Measurements from ENCODE around the gene TBL2.
"Not testable (repeated sequence)": the region's sequence is repeated elsewhere in the genome, so short reads cannot be mapped to it uniquely, and the experiment has no call there.

Gene TBL2, protein sequence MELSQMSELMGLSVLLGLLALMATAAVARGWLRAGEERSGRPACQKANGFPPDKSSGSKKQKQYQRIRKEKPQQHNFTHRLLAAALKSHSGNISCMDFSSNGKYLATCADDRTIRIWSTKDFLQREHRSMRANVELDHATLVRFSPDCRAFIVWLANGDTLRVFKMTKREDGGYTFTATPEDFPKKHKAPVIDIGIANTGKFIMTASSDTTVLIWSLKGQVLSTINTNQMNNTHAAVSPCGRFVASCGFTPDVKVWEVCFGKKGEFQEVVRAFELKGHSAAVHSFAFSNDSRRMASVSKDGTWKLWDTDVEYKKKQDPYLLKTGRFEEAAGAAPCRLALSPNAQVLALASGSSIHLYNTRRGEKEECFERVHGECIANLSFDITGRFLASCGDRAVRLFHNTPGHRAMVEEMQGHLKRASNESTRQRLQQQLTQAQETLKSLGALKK

DNA sequence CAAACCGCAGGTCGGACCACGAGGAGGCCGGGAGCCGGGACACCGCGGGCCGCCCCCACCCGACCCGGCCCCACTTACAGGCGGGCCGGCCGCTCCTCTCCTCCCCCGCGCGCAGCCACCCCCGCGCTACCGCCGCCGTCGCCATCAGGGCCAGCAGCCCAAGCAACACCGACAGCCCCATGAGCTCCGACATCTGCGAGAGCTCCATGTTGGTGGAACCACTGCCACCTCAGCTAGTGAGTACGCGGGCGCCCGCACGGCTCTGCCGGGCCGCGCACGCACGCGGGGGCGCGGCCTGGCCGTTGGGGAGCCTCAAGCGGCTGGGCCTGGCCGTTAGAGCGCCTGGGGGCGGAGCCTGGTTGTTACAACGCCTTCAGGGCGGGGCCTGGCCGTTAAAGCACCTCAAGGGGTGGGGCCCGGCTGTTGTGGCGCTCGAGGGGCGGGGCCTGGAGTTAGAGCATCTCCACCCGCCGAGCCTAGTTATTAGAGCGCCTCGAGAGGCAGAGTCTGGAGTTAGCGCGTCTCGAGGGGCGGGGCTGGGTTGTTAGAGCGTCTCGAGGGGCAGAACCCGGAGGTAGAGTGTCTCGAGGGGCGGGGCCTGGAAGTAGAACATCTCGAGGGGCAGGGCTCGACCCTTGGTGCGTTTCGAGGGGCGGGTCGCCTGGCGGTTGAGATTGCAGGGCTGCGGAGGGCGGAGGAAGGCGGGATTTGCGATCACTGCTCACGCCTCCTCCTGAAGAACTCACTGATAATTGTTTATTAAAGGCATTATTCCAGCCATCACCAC lies at the start of gene TBL2:
Gene TBL2 (minus strand): TSS at position 238 of the 787 bp plus-strand sequence. CDS start 30 bp downstream, at position 208.
- DNase-seq (ENCODE audit: low read depth in 4 of 4, low spot score in 1 of 4): peak; percentile 94 to 99 (median 98)

DNA sequence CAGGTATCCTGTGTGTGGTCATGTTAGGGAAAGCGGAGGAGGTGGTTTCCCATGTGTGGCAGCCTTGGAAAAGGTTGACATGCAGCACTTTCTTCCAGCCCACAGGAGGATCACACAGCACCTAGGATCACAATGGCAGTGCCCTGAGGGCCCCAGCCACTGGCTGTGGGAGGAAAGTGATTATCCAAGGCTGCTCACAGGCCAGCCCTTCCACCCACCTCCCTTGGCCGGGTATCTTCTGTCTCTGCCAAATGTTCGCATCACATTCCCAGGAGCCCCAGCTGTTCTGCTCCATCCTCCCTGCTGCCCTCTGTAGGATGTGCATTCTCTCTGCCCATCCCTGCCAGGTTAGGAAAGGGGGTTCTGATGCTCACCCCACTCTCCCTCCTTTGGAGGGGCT lies 48.4 kb upstream of the TBL2 start:
- no peak for DNase-seq (ENCODE audit: low read depth in 4 of 4, low spot score in 1 of 4)

DNA sequence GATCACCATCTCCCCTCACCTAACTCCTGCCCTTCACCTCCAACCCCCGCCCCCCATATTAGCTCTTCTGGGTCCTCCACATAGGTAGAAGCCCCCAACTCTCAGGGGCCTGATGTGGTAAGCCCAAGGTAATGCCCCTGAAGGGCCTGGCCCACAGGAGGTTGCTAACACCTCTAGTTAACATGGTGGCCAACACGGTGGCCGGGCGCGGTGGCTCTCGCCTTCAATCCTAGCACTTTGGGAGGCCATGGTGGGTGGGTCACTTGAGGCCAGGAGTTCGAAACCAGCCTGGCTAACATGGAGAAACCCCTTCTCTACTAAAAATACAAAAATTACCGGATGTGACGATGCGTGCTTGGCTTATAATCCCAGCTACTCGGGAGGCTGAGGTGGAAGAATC lies 46.9 kb upstream of the TBL2 start:
- DNase-seq (ENCODE audit: low read depth in 4 of 4, low spot score in 1 of 4): no peak

DNA sequence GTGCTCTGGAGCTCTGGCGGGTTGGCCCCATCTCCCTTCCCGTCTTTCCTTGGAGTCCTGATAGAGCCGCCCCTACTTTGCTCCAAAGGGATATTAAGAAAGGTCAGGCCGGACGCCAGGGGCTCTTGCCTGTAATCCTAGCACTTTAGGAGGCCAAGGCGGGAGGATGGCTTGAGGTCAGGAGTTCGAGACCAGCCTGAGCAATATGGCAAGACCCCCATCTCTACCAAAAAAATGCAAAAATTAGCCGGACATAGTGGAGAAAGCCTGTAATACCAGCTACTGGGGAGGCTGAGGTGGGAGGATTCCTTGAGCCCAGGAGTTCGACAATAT lies 46.3 kb upstream of the TBL2 start:
- DNase-seq (ENCODE audit: low read depth in 4 of 4, low spot score in 1 of 4): no peak

DNA sequence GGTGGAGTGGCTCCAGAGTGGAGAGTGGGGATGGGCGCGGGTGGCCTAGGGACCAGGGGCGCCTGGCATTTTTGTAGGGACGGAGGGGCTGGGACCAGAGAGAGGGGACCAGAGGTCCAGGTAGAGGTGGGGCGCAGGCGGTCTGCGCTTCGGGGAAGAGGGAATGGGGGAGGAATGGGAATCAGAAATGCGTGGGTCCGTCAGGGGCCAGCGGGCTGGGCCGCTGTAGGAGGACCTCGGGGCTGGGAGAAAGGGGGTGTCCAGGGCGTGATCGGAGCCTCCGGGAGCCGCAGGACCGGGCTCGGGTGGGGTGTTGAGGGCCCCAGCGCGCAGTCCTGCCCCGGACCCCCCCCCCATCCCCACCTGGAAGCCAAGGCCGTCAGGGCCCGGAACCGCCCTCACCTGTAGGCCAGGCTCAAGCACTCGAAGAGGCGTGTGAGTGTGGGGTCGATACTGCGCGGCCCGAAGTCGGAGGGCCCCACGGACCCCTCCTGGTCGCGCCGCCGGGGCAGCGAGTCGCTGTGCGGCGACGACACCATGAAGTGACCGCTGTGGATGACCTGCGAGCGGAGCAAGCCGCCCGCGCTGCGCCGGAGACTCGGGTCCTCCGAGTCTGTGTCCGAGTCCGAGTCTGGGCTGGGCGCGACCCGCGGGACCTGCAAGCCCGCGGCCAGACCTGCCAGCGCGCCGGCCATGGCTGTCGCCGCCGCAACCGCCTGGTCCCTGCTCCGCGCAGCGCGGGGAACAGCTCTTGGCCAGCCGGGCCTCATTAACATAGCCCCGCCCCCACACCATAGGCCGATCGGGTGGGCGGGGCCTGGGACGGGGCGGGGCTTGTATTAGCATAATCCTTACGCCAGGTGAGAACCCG lies 45.7 kb upstream of the TBL2 start, which contains the start of gene MLXIPL:
Gene MLXIPL (minus strand): TSS at position 725 of the 871 bp plus-strand sequence. CDS start 30 bp downstream, at position 695.
- peak; percentile 33 to 61 (median 46) for DNase-seq (ENCODE audit: low read depth in 4 of 4, low spot score in 1 of 4)

DNA sequence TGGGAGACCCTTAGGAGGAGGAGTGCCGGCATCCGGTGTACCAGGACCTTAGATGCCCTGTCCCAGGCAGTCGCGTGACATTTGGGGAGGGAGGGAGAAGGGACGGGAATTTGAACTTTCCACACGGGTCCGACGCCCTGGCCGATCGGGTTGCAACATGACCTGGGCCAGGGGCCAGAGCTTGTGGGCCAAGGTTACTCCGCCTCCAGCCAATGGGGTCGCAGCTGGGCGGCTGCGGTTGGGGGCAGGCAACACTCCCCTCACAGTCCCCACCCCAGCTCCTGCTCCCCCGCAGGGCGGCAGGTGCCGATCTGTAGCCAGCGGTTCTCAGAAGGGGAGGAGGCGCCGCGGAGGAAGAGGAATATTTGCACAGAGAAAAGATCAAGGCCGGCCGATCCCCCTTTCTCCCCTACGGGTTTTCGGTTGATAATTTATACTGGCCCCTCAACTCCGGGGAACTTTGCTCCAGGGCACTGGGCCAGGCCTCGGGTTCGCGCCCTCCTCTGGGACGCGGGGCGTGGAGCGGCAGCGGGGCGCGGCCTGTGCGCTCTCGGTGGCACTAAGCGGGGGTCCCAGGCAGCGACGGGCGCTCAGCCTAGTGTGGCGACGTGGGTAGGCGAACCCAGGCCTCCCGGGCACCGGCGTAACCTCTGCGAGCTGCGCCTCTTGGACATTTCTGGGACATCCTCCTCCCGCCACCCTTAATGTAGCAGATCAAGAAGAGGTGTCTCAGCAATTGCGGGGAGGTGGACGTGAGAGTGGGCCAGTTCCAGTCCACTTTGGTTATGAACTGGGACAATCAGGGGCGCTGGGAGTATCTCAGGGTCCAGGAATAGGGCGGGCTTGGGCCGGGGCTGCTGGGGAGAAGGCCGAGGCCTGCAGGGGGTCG lies 44.8 kb upstream of the TBL2 start:
- DNase-seq (ENCODE audit: low read depth in 4 of 4, low spot score in 1 of 4): no peak

DNA sequence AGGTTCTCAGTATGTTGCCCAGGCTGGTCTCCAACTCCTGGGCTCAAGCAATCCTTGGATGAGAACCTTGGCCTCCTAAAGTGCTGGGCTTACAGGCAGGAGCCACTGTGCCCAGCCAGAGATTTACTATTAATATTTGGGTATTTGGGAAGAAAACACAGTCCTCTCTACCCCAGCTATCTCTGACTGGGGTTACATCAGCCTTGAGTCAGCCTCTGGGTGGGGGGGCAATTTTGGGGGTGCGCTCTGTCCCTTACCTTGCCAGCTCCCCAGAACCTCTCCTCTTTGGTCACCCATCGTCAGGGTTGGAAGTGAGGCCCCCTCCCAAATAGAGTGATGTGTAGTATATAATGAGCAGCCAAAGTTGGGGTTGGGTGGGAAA lies 44.1 kb upstream of the TBL2 start:
- DNase-seq (ENCODE audit: low read depth in 4 of 4, low spot score in 1 of 4): no peak

DNA sequence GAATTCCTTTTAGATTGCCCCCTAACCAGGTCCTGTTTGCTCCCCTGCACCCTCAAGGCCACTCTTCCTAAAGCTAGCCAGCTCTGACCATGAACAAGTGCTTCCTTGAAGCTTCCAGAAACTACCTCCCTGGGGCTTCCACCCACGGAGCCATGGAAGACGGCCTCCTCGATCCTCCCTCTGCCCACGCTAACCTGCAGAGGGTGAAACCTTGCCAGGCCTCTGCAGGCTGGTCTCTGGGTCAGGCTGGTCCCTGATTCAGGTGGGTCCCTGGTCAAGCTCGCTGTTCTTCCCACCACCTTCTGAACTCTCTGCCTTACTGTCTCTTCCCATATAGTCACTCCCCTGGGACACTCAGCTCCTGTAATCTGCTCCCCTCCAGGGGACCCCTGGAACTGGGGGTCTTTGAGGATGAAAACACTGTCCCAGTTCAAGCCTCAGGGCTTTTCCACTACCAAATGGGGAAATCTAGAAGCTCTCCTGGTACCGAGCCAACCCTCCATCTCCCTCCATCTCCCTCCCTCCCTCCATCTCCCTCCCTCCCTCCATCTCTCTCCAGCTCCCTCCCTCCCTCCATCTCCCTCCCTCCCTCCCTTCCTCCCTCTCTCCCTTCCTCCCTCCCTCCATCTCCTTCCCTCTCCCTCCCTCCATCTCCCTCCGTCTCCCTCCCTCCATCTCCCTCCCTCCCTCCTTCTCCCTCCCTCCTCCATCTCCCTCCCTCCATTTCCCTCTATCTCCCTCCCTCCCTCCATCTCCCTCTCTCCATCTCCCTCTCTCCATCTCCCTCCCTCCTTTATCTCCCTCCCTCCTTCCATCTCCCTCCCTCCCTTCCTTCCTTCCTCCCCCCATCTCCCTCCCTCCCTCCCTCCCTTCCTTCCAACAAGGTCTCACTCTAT lies 43.0 kb upstream of the TBL2 start:
- no peak for DNase-seq (ENCODE audit: low read depth in 4 of 4, low spot score in 1 of 4)

DNA sequence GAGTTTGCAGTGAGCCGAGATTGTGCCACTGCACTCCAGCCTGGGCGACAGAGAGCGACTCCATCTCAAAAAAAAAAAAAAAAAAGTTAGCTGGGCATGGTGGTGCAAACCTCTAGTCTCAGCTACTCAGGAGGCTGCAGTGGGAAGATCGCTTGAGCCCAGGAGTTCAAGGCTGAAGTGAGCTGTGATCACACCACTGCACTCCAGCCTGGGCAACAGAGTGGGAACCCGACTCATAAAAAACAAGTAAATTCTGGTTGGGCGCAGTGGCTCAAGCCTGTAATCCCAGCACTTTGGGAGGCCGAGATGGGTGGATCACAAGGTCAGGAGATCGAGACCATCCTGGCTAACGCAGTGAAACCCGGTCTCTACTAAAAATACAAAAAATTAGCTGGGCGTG lies 41.0 kb upstream of the TBL2 start:
- DNase-seq (ENCODE audit: low read depth in 4 of 4, low spot score in 1 of 4): not testable (repeated sequence)

DNA sequence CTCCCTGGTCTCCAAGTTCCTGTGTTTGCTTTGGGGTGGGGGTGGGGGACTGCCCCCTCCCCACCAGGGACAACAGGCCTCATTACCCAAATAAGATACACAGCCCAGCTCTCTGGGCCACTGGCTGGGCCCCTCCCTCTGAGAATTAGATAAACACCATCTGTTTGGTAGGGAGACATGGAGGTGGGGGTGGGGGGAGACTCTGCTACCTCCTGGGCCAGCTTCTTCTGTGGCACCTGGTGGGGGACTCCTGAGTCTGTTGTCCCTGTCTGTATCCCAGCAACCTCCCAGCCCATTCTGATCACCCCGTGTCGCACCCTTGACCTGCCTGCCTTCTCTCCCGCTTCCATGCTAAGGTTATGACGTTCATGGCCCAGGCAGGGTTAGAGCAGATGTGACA lies 40.2 kb upstream of the TBL2 start:
- no peak for DNase-seq (ENCODE audit: low read depth in 4 of 4, low spot score in 1 of 4)

DNA sequence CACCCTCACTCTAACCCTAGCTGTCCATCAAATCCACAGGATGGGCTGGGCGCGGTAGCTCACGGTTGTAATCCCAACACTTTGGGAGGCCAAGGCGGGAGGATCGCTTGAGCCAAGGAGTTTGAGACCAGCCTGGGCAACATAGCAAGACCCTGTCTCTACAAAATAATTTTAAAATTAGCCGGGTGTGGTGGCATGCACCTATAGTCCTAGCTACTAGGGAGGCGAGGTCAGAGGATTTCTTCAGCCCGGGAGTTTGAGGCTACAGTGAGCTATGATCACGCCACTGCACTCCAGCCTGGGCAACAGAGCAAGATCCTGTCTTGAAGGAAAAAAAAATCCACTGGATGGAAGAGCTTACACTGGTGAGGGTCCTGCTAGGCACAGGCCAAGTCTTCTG lies 39.1 kb upstream of the TBL2 start:
- not testable (repeated sequence) for DNase-seq (ENCODE audit: low read depth in 4 of 4, low spot score in 1 of 4)

DNA sequence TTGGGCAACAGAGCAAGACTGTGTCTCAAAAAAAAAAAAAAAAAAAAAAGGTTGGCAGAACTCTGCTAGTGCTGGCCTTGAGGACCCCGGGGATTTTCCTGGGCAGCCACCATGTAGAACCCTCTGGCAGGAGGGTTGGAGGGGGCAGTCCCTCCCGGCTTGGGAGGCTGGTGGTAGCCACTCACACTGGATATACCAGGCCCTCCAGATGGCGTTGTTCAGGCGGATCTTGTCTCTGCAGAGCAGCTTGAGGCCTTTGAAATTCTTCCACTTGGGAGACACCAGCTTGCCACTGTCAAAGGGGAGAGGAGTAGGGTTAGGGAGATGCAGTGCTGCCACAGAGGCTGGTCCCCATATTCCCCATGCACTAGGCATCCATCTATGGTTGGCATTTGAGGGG lies 37.5 kb upstream of the TBL2 start:
- DNase-seq (ENCODE audit: low read depth in 4 of 4, low spot score in 1 of 4): no peak

DNA sequence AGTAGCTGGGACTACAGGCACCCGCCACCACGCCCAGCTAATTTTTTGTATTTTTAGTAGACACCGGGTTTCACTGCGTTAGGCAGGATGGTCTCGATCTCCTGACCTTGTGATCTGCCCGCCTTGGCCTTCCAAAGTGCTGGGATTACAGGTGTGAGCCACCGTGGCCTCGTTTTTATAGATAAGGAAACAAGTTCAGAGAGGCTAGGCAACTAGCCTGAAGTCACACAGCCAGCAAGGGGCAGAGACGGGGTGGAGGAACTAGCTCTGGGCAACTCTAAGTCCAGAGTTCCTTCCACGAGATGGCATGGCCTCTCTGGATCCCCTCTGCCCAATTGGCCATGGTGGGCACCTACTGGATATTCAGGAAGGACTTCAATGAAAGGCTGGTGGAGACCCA lies 36.6 kb upstream of the TBL2 start:
- not testable (repeated sequence) for DNase-seq (ENCODE audit: low read depth in 4 of 4, low spot score in 1 of 4)

DNA sequence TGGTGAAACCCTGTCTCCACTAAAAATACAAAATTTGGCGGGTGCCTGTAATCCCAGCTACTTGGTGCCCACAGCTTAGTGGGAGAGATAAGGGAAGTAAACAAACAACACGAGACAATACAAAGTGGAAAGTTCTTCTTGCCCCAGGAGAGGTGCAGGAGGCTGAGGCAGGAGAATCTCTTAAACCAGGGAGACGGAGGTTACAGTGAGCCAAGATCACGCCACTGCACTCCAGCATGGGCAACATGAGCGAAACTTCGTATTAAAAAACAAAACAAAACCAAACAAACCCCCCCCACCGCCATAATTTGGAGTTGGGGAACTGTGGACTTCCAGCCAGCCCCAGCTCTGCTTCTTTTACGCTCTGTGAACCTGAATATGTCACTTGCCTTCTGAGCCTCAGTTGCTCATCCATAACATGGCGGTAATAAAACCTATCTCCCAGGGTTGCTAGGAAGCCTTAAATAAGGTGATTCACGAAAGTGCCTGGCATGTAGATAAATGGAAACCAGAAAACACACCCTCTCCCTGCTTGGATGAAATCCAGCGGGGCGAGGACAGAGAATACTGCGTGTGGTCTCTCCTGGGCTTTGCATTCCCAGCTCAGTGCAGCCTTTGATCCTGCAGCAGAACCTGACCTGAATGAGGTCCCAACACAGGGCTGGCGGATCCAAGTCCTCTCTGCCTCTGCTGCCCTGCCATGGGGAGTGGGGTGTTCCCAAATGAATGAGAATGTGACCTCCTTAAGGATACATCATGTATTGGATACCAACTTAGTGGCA lies 35.8 kb upstream of the TBL2 start:
- DNase-seq (ENCODE audit: low read depth in 4 of 4, low spot score in 1 of 4): no peak

DNA sequence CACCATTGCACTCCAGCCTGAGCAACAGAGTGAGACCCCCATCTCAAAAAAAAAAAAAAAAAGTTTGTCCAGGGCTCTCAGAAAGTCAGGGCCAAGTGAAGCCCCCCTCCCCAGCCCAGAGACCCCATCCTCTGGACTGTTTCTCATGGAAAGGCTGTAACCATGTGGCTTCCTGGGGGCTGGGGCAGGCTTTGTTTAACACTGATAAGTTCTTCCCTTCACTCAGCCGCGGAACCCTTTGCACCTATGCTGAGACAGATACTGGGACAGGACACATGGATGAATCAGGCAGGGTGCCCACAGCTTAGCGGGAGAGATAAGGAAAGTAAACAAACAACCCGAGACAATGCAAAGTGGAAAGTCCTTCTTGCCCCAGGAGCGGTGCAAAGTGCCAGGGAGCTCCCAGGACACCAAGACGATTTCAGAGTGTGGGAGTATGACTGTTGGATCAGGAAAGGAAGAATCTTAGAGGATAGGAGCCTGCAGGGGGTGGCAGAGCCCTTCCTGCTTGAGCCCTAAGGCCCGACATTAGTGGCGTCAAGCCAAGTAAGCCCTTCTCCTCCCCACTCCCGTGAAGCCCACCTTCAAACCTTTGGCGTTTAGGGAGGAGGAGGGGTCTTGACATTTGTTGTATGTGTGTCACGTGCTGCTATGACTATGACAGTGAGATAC lies 34.4 kb upstream of the TBL2 start:
- DNase-seq (ENCODE audit: low read depth in 4 of 4, low spot score in 1 of 4): no peak

DNA sequence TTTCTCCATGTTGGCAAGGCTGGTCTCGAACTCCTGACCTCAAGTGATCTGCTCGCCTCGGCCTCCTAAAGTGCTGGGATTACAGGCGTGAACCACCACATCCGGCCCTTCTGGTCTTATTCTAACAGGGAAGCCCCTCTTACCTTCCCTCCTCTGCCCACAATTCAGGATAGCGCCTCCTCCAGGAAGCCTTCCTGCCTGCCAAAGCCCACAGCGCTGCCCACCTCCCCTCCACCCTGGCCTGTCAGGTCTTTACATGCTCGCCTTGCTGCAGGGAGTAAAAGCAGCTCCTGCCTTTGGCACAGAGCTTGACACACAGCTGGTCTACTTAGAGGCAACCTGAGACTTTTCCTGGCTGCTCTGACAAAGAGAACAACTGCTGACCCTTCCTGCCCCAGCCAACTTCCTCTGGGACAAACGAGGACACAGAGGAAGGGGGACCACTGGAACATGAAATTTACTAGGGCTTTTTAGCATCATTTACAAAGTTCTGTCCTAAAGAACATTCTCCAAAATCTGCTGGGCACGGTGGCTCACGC lies 32.7 kb upstream of the TBL2 start:
- DNase-seq (ENCODE audit: low read depth in 4 of 4, low spot score in 1 of 4): no peak

DNA sequence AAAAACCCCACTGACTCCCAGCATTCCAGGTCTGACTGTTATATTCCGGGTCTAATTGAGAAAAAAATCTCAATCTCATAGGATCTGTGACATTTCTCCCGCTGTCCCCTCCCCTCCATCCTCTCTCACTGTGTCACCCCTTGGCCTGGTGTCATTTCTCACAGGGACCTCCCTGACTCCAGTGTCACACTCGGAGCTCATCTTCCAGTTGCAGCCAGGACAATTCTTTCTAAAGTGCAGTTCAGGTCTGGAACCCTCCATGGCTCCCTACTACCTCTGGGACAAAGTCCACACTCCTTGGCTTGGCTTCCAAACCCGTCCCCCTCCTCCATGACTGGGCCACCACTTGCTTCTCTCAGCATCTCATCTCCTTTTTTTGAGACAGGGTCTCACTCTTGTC lies 31.7 kb upstream of the TBL2 start:
- DNase-seq (ENCODE audit: low read depth in 4 of 4, low spot score in 1 of 4): no peak

DNA sequence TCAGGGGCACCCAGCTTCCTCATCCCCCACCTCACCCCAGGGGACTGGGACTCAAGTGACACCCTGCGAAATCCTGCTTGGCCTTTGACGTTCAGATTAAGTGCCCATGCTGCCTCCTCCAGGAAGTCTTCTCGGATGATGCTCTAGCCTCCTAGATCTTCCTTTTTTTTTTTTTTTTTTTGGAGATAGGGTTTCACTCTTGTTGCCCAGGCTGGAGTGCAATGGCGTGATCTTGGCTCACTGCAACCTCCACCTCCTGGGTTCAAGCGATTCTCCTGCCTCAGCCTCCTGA lies 29.3 kb upstream of the TBL2 start:
- DNase-seq (ENCODE audit: low read depth in 4 of 4, low spot score in 1 of 4): not testable (repeated sequence)

Measured in stimulated activated CD4-positive, alpha-beta T cell treated with anti-CD3 and anti-CD28 coated beads, Interleukin-1b, Interleukin-23, amount 100 ng/mL, for 24 hours (primary cell).